Measurements from ENCODE around the gene ZBTB3. TPM values are rescaled to one million over a fixed set of nuclear protein-coding genes. Genes with fewer than 3 reads are reported as not detected.

Gene ZBTB3
- total and polyA plus RNA-seq, 2 of the 8 experiments (the other 6 are each of a cell fraction or from before 2014, with no cell fraction given) = 30.2 to 76.9 TPM

DNA sequence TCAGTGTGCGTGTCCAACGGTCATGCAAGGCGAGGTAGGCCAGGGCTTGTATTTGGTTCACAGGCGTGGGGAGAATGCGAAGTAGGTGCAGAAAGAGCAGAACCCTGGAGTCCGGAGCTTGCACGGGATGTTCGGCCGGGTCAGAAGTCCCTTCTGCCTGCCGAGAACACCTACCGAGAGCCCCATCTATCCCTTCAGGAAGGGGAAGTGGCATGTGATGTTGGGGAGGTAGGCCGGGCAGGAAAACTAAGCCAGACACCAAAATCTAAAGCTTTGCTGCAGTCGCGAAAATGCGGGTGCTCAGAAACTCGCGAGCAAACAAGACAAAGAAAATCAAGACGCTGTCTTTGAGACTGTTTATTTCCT lies 16.8 kb upstream of the ZBTB3 start:
- Histone ChIP-seq H3K27ac (ENCODE audit: low read depth, low read length) (peak overlapping the region; percentile 72), H2BK12ac (ENCODE audit: low read depth, low read length) (peak overlapping the region; percentile 72; the same call in 1 of the 2 replicates), H3K18ac (ENCODE audit: extremely low read depth, low read length) (peak overlapping the region; percentile 68), H2BK5ac (ENCODE audit: low read depth, low read length) (peak overlapping the region; percentile 90; the same call in 1 of the 2 replicates), H3K36me3 (ENCODE audit: control insufficient read depth in 2 of 4, insufficient read depth in 4 of 4, low read length in 3 of 4) (peaks cover 6 to 20% (median 16%) of the 10 kb centered on the region in 4 experiments; a peak in 7 of 8 replicates), H3K4me3 (ENCODE audit: extremely low read depth in 1 of 4, insufficient read depth in 2 of 4, low read depth in 3 of 4, low read length in 4 of 4) (peak overlapping the region; percentile 77 to 95 (median 92); a peak in 7 of 8 replicates), H3K79me2 (ENCODE audit: control insufficient read depth in 1 of 2, insufficient read depth in 2 of 2, low read length in 2 of 2) (peaks cover 0 to 19% of the 10 kb centered on the region in 2 experiments; a peak in 2 of 4 replicates), H2BK120ac (replicated peaks; ENCODE audit: low read depth, low read length) (peak overlapping the region; percentile 90), H2BK15ac (ENCODE audit: low read length) (no peak overlapping the region), H3K79me1 (ENCODE audit: low read depth, low read length) (peaks cover 6% of the 10 kb centered on the region; the same call in 1 of the 2 replicates), H4K5ac (ENCODE audit: insufficient read length, low read depth, low read length) (peak overlapping the region; percentile 92), H3K4me2 (ENCODE audit: insufficient read depth in 1 of 2, low read depth in 2 of 2, low read length in 2 of 2) (peak overlapping the region; percentile 95 to 97), H3K4me1 (replicated peaks in 1 of 4; ENCODE audit: control insufficient read depth in 3 of 4, insufficient read depth in 4 of 4, low read length in 3 of 4) (peaks cover 0 to 9% (median 5%) of the 10 kb centered on the region in 4 experiments; a peak in 6 of 7 replicates), H3K23me2 (ENCODE audit: low read depth, low read length) (peaks cover 3% of the 10 kb centered on the region), H4K91ac (replicated peaks; ENCODE audit: insufficient read length, low read length) (peak overlapping the region; percentile 90), H4K8ac (ENCODE audit: extremely low read depth, insufficient read depth, low read length) (peak overlapping the region; percentile 87), H2BK20ac (ENCODE audit: low read length) (peak overlapping the region; percentile 51; the same call in 1 of the 2 replicates), H3K9me3 (ENCODE audit: insufficient read depth in 2 of 2, low read depth in 1 of 2, low read length in 1 of 2) (no peaks in the 10 kb centered on the region), H3K14ac (ENCODE audit: insufficient read length) (no peak overlapping the region), H4K20me1 (replicated peaks in 1 of 2; ENCODE audit: control insufficient read depth in 1 of 2, insufficient read depth in 2 of 2, low read length in 2 of 2) (peaks cover 0 to 2% of the 10 kb centered on the region in 2 experiments), H2AK5ac (ENCODE audit: low read depth, low read length) (0 out of 2 replicates have a peak overlapping the region, but pooled peaks have one; percentile 79), H3K27me3 (replicated peaks in 1 of 4; ENCODE audit: control insufficient read depth in 3 of 4, extremely low read depth in 1 of 4, insufficient read depth in 3 of 4, low read length in 3 of 4) (no peaks in the 10 kb centered on the region), H2AFZ (ENCODE audit: low read length) (0 out of 2 replicates have a peak overlapping the region, but pooled peaks have one; percentile 60), H3K9ac (replicated peaks in 1 of 4; ENCODE audit: extremely low read depth in 1 of 4, low read depth in 3 of 4, low read length in 3 of 4) (peak overlapping the region; percentile 15 to 88 (median 59)), H3K4ac (replicated peaks; ENCODE audit: insufficient read length, low read depth, low read length) (peak overlapping the region; percentile 40), H3K23ac (ENCODE audit: insufficient read length) (peak overlapping the region; percentile 17), H3K56ac (replicated peaks; ENCODE audit: insufficient read length, low read depth, low read length) (peak overlapping the region; percentile 0)
- CTCF ChIA-PET (ENCODE audit: partially characterized antibody) = interaction anchor here (0.9 to 10.2 kb wide), 14 partner anchors 9 to 142 kb away, joined by 3 to 94 read pairs (median 8); partner anchors contain the start of genes BSCL2, POLR2G, TMEM179B and TTC9C
- no peak for FAIRE-seq
- 14% methylated on average over 18 of the region's 18 CpGs; no CpG with 5 or more reads in 1 of the 2 experiments for WGBS, 2 experiments (ENCODE audit: extremely low coverage in 1 of 2, insufficient coverage in 1 of 2, insufficient read length in 1 of 2, insufficient replicate concordance in 2 of 2, low coverage in 1 of 2, low lambda C conversion rate in 2 of 2, missing lambda C conversion rate in 1 of 2)
- POLR2A ChIA-PET (ENCODE audit: partially characterized antibody) = interaction anchor here (0.6 to 7.8 kb wide), 30 partner anchors 8 to 179 kb away, joined by 3 to 145 read pairs (median 6); partner anchors contain the start of genes BSCL2, C11orf98, CSKMT and GNG3
- DNase-seq (ENCODE audit: low read depth in 1 of 2, low spot score in 2 of 2) = peak in 1 of 2 experiments; percentile 65
- TF ChIP-seq NANOG (IDR thresholded peaks at IDR 0.05; ENCODE audit: insufficient read depth, low read depth, low read length, poor library complexity, severe bottlenecking) (no peak), SP4 (IDR thresholded peaks at IDR 0.05; ENCODE audit: low read length) (0 out of 2 replicates have a peak, but pooled peaks have one; percentile 21), SP2 (IDR thresholded peaks at IDR 0.05; ENCODE audit: low read length) (no peak), SAP30 (IDR thresholded peaks at IDR 0.05; ENCODE audit: insufficient read depth, insufficient replicate concordance, low read length) (peak; percentile 69), YY1 (IDR thresholded peaks at IDR 0.05; ENCODE audit: low read depth, low read length) (no peak), KDM1A (IDR thresholded peaks at IDR 0.05; ENCODE audit: borderline replicate concordance, low read length) (no peak), POU5F1 (IDR thresholded peaks at IDR 0.05; ENCODE audit: low read depth, low read length) (no peak), CEBPB (IDR thresholded peaks at IDR 0.05; ENCODE audit: low read depth, low read length) (no peak), TBP (IDR thresholded peaks at IDR 0.05; ENCODE audit: low read depth, low read length) (no peak)
- TF ChIP-seq, protein P1, sequence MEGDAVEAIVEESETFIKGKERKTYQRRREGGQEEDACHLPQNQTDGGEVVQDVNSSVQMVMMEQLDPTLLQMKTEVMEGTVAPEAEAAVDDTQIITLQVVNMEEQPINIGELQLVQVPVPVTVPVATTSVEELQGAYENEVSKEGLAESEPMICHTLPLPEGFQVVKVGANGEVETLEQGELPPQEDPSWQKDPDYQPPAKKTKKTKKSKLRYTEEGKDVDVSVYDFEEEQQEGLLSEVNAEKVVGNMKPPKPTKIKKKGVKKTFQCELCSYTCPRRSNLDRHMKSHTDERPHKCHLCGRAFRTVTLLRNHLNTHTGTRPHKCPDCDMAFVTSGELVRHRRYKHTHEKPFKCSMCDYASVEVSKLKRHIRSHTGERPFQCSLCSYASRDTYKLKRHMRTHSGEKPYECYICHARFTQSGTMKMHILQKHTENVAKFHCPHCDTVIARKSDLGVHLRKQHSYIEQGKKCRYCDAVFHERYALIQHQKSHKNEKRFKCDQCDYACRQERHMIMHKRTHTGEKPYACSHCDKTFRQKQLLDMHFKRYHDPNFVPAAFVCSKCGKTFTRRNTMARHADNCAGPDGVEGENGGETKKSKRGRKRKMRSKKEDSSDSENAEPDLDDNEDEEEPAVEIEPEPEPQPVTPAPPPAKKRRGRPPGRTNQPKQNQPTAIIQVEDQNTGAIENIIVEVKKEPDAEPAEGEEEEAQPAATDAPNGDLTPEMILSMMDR (IDR thresholded peaks at IDR 0.05; ENCODE audit: control extremely low read depth in 1 of 3, insufficient read depth in 1 of 3, low read depth in 1 of 3, low read length in 3 of 3) = no peak
